ENCODE measurements around the gene ACAA1. TPM values are rescaled to one million over a fixed set of nuclear protein-coding genes. Genes with fewer than 3 reads are reported as not detected.

The ACAA1 gene
- total RNA-seq, 1 donor from 2014 or later, result 62.0 TPM

DNA sequence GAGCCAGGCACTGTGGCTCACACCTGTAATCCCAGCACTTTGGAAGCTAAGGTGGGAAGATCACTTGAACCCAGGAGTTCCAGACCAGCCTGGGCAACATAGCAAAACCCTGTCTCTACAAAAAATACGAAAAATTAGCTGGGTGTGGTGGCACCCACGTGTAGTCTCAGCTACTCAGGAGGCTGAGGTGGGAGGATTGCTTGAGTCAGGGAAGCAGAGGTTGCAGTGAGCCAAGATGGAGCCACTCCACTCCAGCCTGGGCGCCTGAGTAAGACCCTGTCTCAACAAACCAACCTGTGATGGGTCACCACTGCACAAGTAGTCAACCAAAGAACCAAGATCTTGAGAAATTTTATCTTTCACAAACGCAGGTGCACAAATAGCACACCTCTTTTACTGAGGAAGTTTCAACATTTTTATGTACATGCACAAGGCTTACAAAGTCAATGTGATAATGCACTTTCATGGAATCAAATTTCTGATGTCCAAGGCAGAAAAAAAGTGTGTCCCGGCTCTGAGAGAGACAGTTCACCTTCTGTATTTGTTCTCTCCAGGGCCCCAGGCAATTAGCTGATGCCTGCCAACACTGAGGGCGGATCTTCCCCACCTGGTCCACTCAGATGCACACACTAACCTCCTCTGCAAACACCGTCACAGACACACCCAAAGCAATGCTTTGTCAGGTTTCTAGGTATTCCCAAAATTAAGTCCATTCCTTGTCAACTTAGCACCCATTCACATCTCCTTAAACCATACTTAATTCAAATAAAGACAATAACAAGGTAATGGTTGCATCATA is 12.4 kb downstream of the ACAA1 start:
- Mint-ChIP-seq H3K36me3 (ENCODE audit: unreplicated experiment) (peaks cover 38% of the 10 kb centered on the region), H3K4me1 (ENCODE audit: unreplicated experiment) (no peaks in the 10 kb centered on the region), H3K27me3 (ENCODE audit: unreplicated experiment) (no peaks in the 10 kb centered on the region), H3K27ac (ENCODE audit: unreplicated experiment) (no peak overlapping the region), H3K4me3 (ENCODE audit: unreplicated experiment) (no peak overlapping the region), H3K9me3 (ENCODE audit: unreplicated experiment) (no peaks in the 10 kb centered on the region)
- DNase-seq (ENCODE audit: extremely low spot score, unreplicated experiment), result peak; percentile 53
- TF ChIP-seq, protein P1, sequence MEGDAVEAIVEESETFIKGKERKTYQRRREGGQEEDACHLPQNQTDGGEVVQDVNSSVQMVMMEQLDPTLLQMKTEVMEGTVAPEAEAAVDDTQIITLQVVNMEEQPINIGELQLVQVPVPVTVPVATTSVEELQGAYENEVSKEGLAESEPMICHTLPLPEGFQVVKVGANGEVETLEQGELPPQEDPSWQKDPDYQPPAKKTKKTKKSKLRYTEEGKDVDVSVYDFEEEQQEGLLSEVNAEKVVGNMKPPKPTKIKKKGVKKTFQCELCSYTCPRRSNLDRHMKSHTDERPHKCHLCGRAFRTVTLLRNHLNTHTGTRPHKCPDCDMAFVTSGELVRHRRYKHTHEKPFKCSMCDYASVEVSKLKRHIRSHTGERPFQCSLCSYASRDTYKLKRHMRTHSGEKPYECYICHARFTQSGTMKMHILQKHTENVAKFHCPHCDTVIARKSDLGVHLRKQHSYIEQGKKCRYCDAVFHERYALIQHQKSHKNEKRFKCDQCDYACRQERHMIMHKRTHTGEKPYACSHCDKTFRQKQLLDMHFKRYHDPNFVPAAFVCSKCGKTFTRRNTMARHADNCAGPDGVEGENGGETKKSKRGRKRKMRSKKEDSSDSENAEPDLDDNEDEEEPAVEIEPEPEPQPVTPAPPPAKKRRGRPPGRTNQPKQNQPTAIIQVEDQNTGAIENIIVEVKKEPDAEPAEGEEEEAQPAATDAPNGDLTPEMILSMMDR (IDR thresholded peaks at IDR 0.05), result no peak

DNA sequence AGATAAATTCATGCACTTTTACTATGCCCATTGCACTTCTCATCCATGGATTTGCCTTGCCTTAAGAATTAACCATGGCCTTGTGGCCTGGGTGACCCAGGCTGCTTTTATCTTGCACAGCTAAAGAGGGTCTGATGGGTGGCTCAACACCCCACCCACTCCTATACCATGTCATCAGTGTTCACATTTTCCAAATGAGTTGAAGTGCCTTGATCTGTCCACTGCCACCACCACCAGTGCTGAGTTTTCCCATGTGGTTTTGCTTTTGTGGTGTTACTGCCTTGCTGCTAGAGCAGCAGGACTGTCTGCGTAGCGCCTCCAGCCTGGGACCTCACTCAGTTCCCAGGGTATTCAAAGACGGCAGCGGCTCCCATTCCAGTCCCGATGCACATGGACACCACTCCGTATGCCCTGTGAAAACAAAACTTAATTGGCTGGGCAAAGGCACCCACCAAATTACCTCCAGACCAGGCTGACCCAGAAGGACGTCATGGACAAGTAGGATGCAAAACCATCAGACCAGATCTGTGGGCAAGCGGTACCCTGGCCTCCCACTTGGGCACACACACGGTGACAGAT is 14.1 kb downstream of the ACAA1 start:
- H3K9me3 Mint-ChIP-seq (ENCODE audit: unreplicated experiment), result no peaks in the 10 kb centered on the region
- H3K36me3 Mint-ChIP-seq (ENCODE audit: unreplicated experiment), result peaks cover 33% of the 10 kb centered on the region
- H3K4me1 Mint-ChIP-seq (ENCODE audit: unreplicated experiment), result no peaks in the 10 kb centered on the region
- DNase-seq (ENCODE audit: extremely low spot score, unreplicated experiment), result peak; percentile 54
- H3K27ac Mint-ChIP-seq (ENCODE audit: unreplicated experiment), result no peak overlapping the region
- no peak overlapping the region for H3K4me3 Mint-ChIP-seq (ENCODE audit: unreplicated experiment)
- H3K27me3 Mint-ChIP-seq (ENCODE audit: unreplicated experiment), result no peaks in the 10 kb centered on the region
- TF ChIP-seq, protein P1 (IDR thresholded peaks at IDR 0.05), result no peak

DNA sequence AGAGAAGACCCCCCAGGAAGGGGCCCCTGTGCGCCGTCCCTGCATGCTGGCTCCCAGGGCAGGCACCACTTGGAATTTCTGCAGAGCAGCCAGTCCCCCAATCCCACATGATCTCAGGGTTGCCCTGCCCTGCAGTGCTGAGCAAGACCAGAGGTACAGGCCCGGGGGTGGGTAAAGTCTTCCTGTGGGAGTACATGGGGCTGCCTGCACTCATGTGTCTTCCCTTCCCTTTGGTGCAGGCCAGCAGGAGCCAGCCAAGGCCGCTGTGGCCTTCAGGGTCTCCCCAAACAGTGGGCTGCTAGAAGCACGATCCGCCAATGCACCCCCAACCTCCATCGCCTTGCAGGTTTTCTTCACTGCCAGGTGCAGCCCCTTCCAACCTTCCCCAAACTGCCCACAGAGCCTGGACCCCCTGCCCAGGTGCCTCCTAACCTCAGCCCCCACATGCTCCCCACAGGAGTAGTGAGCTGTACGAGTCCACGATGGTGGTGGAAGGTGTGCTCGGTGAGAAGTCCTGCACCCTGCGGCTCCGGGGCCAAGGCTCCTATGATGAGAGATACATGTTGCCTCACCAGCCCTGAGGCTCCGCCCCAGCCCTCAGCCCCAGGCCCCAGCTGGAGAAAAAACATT is 15.0 kb downstream of the ACAA1 start:
- Mint-ChIP-seq H3K9me3 (ENCODE audit: unreplicated experiment) (no peaks in the 10 kb centered on the region), H3K27me3 (ENCODE audit: unreplicated experiment) (no peaks in the 10 kb centered on the region), H3K4me3 (ENCODE audit: unreplicated experiment) (no peak overlapping the region), H3K27ac (ENCODE audit: unreplicated experiment) (no peak overlapping the region), H3K36me3 (ENCODE audit: unreplicated experiment) (peaks cover 30% of the 10 kb centered on the region), H3K4me1 (ENCODE audit: unreplicated experiment) (no peaks in the 10 kb centered on the region)
- peak; percentile 76 for DNase-seq (ENCODE audit: extremely low spot score, unreplicated experiment)
- TF ChIP-seq, protein P1 (IDR thresholded peaks at IDR 0.05), result no peak

DNA sequence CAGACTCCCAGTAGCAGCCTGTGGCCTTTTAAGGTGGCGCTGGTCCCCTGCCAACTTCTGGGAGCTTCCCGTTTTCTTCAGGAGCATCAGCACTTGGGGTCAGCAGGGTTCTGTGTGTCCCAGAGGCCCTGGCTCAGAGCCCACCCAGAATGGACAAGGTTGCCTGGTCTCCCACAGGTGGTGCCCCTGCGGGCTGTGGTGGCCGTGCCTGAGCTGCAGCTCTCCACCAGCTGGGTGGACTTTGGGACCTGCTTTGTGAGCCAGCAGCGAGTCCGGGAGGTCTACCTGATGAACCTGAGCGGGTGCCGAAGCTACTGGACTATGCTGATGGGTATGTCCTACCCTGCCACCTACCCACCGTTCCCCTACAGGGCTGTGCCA is 15.5 kb downstream of the ACAA1 start:
- no peak overlapping the region for H3K27ac Mint-ChIP-seq (ENCODE audit: unreplicated experiment)
- H3K4me1 Mint-ChIP-seq (ENCODE audit: unreplicated experiment), result no peaks in the 10 kb centered on the region
- H3K36me3 Mint-ChIP-seq (ENCODE audit: unreplicated experiment), result peaks cover 30% of the 10 kb centered on the region
- DNase-seq (ENCODE audit: extremely low spot score, unreplicated experiment), result no peak
- TF ChIP-seq, protein P1 (IDR thresholded peaks at IDR 0.05), result no peak
- H3K4me3 Mint-ChIP-seq (ENCODE audit: unreplicated experiment), result no peak overlapping the region
- H3K27me3 Mint-ChIP-seq (ENCODE audit: unreplicated experiment), result no peaks in the 10 kb centered on the region
- no peaks in the 10 kb centered on the region for H3K9me3 Mint-ChIP-seq (ENCODE audit: unreplicated experiment)

All from osteocyte (in vitro differentiated cells).